Middle frontal gyrus (tissue), 1 donor: ENCODE data around the gene PSMD6.
A peak's percentile ranks its signal among the peaks of the same experiment; 100 is the strongest.

Source experiments
- DNase-seq: peaks from one replicate; pipeline ENCODE4 v3.0.0-alpha.2; 2015; ENCODE audit warnings: low spot score; ENCODE audit errors: extremely low spot score

PSMD6 gene

DNA sequence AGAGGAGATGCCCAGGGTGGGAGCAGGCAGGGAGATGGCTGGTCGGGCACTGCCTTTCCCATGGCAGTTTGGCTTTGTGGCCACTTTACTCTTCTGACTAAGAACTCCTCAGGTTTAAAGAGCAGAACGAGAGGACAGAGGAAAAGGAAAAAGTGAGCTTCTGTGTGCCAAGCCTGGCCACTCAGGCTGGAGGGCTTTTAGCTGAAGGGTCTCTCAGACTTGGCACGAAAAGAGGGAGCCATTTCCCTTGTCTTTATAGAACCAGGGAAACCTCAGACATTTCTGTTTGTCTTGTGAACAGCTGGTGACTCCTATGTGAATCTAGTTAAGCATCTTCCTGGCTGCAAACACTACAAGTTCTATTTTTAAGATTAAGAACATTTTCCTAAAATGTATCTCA is 23.3 kb upstream of the PSMD6 start:
- DNase-seq, result no peak

DNA sequence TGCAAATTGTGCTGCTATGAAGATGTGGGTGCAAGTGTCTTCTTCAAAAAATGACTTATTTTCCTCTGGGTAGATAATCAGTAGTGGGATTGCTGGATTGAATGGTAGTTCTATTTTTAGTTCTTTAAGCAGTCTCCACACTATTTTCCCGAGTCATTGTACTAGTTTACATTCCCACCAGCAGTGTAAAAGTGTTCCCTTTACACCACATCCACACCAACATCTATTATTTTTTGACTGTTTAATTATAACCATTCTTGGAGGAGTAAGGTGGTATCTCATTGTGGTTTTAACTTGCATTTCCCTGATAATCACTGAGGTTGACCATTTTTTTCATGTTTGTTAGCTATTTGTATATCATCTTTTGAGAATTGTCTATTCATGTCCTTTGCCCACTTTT is 19.7 kb upstream of the PSMD6 start:
- no peak for DNase-seq

GRCh38 chr3:64039981-64040733 is 16.9 kb upstream of the PSMD6 start:
- no peak for DNase-seq

DNA sequence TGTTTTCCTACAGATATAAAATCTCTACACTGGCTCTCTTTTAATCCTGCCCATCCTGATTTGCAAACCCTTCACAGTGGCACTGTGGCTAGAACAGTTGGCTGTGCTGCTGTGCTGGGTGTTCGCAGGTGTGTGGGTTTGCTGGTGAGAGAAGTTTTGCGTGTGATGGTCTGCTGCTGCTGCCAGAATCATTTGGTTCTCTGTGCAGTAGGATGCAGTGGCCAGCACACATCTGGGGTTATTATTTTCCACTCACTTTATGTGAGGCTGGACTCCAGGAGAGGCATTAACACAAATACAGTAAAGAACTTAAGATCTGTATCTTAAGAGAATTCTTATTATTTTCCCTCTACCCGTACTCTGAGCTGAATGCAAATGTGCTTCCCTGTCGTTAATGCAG is 16.0 kb upstream of the PSMD6 start:
- no peak for DNase-seq

DNA sequence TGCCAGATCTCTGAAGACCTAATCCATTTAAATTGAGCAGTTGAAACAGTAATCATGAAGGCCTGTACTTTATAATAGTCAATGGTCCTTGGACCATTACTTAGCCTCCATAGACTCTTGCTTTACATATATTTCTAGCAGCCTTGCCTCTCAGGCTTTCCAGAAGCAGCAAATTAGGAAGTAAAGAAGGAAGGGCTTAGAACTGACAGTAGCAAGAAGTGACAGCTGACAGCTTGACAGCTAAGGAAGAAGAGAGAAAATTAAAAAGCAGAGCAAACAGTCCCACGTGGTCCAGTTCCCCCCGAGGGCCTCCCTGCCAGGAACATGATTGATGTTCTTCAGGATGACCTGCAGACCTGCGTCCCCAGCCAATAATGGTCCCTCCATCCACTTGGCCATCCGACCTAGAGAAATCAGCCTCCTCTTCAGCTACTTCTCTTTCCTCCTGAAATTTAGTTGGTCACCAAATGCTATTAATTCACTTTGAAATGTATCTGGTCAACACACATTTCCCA is 15.0 kb upstream of the PSMD6 start:
- DNase-seq, result no peak

GRCh38 chr3:64037084-64037483 is 13.8 kb upstream of the PSMD6 start:
- DNase-seq, result no peak

DNA sequence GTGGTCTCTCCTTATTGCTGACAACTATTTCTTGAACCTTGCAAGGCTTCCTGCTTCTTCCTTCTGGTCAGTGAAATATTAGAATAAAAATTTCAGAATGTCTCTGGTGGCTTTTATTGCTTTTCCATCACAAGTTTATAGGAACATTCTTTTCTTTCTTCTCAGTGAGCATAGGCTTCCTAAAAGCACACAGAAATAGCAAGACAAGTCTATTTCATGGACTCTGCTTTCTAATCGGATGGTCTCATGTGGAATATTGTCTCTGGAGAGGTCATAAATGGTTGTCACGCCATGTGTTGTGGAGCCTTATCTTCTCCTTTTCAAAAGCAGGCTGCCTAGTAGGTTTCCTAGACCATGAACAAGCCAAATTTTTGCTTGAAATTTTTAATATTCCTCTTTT is 9.8 kb upstream of the PSMD6 start:
- DNase-seq, result no peak

DNA sequence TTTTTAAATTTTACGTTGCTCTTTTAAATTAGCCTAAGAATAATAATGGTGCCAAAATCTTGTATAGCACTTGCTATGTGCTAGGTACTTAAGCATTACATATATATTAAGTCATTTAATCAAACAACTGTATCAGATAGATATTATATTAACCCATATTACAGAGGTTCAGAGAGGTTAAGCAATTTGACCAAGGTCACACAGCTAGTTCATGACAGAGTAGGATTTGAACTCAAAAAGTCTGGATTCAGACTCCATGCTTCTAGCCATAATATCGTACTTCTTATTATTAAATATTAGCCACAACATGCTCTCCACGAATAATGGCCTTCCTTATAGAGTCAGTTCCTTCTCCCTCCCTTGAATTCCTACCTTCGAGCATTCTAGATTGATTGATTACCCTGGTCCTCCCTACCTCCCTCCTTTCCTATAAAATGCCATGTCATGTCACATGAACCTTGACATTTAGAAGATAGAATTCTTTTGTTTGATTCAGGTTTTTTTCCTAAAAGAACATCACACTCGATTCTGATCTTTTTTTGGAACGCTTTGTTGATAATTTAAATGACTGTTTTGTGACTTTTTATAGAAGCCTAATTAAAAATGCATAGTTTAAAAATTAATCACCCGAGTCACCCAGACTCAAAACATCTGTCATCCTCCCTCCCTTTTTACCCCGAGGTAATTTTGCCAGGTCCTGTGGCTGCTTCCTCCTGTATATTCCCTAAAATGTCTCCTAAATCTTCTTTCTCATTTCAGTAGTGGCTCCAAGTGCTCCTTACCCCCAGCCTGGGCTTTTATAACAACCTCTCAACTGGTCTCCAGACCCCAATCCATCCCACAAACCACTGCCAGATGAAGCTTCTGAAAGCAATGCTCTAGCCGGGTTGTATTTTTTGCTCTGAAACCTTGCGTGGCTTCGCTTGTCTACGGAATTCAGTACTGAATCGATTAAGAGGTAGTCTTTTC is 8.5 kb upstream of the PSMD6 start:
- DNase-seq, result no peak

- peak; percentile 68 for DNase-seq
Observed at GRCh38 chr3:64030741-64031140, 7.4 kb upstream of the PSMD6 start.

GRCh38 chr3:64029287-64029686 is 6.0 kb upstream of the PSMD6 start:
- DNase-seq, result no peak

- DNase-seq, result no peak
Observed at GRCh38 chr3:64028754-64029153, 5.5 kb upstream of the PSMD6 start.

DNA sequence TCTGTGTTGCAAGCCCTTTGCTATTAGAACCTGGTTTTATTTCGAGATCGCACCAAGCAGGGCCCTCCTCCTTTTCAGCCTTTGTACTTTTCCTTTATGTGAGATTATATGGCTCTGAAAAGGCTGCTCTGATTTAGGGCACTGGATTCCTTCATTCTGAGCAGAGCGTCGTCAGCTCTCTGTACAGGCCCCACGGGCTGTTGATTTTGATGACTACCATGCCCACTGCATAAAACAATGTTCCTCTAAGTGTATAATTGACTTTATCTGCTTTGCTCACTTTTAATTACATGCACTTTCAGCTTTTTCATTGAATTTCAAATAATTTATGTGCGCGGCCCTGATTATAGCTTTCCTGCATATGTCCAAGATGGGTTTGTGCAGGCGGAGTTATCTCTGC is 4.4 kb upstream of the PSMD6 start:
- no peak for DNase-seq

DNA sequence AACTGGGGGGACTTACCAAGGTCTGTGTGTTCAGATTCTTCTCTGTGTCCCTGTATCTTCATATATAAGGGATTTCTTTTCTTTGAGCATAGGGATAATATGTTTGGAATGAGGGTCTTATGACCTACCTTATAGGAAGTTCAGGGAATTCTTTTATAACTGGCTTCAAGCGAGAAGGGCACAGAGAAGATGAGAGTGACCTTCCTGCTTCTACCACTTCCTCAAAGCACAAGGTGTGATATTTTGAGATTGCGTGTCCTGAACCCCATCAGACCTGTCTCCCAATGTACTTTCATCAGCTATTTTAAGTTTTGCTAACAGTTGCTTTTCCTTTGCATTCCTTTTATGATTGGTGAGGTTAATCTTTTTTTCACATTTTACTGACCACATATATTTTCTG is 3.1 kb upstream of the PSMD6 start:
- DNase-seq, result no peak

DNA sequence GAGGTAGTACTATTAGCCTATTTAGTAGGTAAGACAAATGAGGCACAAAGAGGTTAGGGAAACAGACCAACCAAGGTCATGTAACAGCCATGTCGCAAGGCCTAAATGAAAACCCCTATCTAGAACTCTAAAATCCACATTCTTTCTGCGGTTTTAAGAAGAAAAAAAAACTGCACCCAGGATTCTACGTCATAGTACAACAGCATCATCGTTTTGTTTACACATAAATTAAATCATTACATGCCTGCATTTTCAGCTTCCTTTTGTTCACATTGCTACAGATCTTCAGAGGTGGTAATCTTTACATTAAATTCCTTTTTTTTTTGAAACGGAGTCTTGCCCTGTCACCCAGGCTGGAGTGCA is 548 bp upstream of the PSMD6 start:
- DNase-seq, result no peak

GRCh38 chr3:64022451-64023186 is 675 bp downstream of the PSMD6 start:
- DNase-seq, result no peak

- DNase-seq, result no peak
Observed at GRCh38 chr3:64021922-64022321, 1.4 kb downstream of the PSMD6 start.

- DNase-seq, result no peak
Observed at GRCh38 chr3:64019879-64020278, 3.4 kb downstream of the PSMD6 start.

DNA sequence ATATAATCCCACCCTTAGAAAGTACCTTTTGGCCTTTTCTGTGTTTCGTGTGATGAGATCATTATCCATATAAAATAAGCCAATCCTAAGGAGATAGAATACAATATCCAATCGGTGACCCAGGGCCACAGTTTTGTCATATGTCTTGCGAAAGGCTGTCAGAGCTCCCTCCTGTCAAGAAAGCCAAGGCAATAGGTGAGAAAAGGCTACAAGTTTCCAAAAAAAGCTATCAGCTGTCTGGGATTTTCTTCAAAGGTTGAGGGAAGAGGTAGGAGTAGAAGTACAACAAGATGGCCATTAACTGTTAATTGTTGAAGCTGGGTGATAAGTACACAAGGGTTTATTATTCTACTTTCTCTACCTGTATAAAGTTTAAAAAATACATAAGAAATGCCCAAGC is 4.0 kb downstream of the PSMD6 start:
- no peak for DNase-seq

DNA sequence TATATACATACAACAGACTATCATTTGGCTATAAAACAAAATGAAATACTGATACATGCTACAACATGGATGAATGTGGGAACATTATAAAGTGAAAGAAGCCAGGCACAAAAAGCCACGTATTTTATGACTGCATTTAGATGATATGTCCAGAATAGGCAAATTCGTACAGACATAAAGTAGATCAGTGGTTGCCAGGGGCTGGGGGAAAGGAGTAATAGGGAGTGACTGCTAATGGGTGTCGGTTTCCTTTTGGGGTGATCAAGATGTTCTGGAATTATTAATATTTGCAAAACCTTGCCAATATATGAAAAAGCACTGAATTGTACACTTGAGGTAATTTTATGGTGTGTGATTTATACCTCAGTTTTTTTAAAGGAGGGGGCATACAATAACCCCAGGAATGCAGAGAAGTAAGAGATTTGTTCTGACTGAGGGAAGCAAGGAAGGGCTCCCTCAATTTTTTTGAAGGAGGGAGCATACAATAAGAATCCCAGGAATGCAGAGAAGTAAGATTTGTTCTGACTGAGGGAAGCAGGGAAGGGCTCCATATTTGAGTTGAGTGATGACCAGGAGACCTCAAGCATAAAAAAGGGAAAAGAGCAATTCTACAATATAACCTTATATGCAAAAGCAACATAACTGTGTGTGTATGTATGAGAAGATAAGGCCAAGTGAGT is 6.2 kb downstream of the PSMD6 start:
- DNase-seq, result no peak

- DNase-seq, result no peak
Observed at GRCh38 chr3:64011685-64012084, 11.6 kb downstream of the PSMD6 start.

GRCh38 chr3:64010199-64010598 is 13.1 kb downstream of the PSMD6 start:
- DNase-seq, result no peak
